ENCODE results near the gene PRELID2. TPM values are rescaled to one million over a fixed set of nuclear protein-coding genes. Genes with fewer than 3 reads are reported as not detected.

PRELID2 gene
- total and polyA plus RNA-seq, 2 donors (not counting 3 experiments of a cell fraction or from before 2014, with no cell fraction given): 3.2 to 16.4 TPM

DNA sequence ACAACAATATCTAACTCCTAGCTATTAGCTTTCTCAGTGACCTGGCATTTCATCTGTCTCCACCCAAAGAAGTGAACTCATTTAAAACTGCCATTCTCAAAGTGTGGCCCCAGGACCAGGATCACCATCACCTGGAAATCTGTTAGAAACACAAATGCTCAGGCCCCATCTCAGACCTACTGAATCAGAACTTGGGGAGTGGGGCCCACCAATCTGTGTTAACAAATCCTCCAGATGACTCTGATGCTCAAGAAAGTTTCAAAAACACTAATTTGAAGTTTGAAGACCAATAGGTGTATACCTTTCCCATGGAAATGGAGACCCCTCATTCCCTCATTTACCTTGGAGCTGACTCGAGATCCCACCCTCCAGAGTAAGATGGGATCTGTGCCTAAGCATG is 72.3 kb downstream of the PRELID2 start:
- H3K4me2 ChIP-seq (ENCODE audit: insufficient read depth, low read length): no peak overlapping the region
- no peaks in the 10 kb centered on the region for H3K9me1 ChIP-seq (replicated peaks; ENCODE audit: control insufficient read depth, extremely low read depth, insufficient read depth, low read length)
- H3K4me1 ChIP-seq (ENCODE audit: control insufficient read depth, extremely low read depth, insufficient read depth, low read length): peaks cover 3% of the 10 kb centered on the region
- no peak for DNase-seq (ENCODE audit: low read depth, low spot score)
- no peak for FAIRE-seq
- no TSS peak for BruUV-seq (replicated peaks)
- no peaks in the 10 kb centered on the region for H3K27me3 ChIP-seq (ENCODE audit: control insufficient read depth in 2 of 2, insufficient read depth in 2 of 2, low read length in 2 of 2)
- ChIA-PET POLR2A (no interaction called here), CTCF (no interaction called here)
- TF ChIP-seq FOS (IDR thresholded peaks at IDR 0.05; ENCODE audit: borderline replicate concordance, insufficient read depth, low read length) (no peak), POLR2A (IDR thresholded peaks at IDR 0.05; ENCODE audit: low read depth, low read length) (no peak), JUN (IDR thresholded peaks at IDR 0.05; ENCODE audit: borderline replicate concordance, insufficient read depth, insufficient read length, low read depth) (no peak), MYC (IDR thresholded peaks at IDR 0.05; ENCODE audit: low read depth, low read length) (no peak), POLR2AphosphoS5 (IDR thresholded peaks at IDR 0.05; ENCODE audit: insufficient read depth, low read depth, low read length) (no peak), GATA2 (IDR thresholded peaks at IDR 0.05; ENCODE audit: insufficient read depth, insufficient read length, low read depth, low read length) (no peak), EZH2 (IDR thresholded peaks at IDR 0.05; ENCODE audit: borderline replicate concordance, low read depth, low read length, severe bottlenecking) (no peak)
- TF ChIP-seq, protein P1, sequence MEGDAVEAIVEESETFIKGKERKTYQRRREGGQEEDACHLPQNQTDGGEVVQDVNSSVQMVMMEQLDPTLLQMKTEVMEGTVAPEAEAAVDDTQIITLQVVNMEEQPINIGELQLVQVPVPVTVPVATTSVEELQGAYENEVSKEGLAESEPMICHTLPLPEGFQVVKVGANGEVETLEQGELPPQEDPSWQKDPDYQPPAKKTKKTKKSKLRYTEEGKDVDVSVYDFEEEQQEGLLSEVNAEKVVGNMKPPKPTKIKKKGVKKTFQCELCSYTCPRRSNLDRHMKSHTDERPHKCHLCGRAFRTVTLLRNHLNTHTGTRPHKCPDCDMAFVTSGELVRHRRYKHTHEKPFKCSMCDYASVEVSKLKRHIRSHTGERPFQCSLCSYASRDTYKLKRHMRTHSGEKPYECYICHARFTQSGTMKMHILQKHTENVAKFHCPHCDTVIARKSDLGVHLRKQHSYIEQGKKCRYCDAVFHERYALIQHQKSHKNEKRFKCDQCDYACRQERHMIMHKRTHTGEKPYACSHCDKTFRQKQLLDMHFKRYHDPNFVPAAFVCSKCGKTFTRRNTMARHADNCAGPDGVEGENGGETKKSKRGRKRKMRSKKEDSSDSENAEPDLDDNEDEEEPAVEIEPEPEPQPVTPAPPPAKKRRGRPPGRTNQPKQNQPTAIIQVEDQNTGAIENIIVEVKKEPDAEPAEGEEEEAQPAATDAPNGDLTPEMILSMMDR (IDR thresholded peaks at IDR 0.05; ENCODE audit: extremely low read depth in 1 of 2, insufficient read depth in 1 of 2, low read depth in 1 of 2, low read length in 2 of 2): no peak
- TF ChIP-seq, protein P2, sequence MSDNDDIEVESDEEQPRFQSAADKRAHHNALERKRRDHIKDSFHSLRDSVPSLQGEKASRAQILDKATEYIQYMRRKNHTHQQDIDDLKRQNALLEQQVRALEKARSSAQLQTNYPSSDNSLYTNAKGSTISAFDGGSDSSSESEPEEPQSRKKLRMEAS (IDR thresholded peaks at IDR 0.05; ENCODE audit: insufficient read depth, insufficient read length): no peak
- H3K27ac ChIP-seq (ENCODE audit: insufficient read depth, low read depth, low read length): no peak overlapping the region
- H2AFZ ChIP-seq (ENCODE audit: low read depth, low read length): no peak overlapping the region
- no peak overlapping the region for H3K9ac ChIP-seq (replicated peaks; ENCODE audit: extremely low read depth, insufficient read depth, low read length)
- no peaks in the 10 kb centered on the region for H3K9me3 ChIP-seq (replicated peaks; ENCODE audit: control insufficient read depth, insufficient read depth, low read length)
- no peaks in the 10 kb centered on the region for H3K36me3 ChIP-seq (ENCODE audit: control insufficient read depth in 2 of 2, extremely low read depth in 1 of 2, insufficient read depth in 2 of 2, low read length in 2 of 2)
- H3K4me3 ChIP-seq (replicated peaks in 1 of 3; ENCODE audit: insufficient read depth in 1 of 3, low read depth in 1 of 3, low read length in 3 of 3): no peak overlapping the region
- dilution Hi-C loops (cut with MboI; ENCODE audit: extremely low pct_ligation_motif_present, low sequenced_read_pairs) (no loop called here), intact Hi-C loops (cut with micrococcal nuclease) (no loop called here)
- H4K20me1 ChIP-seq (replicated peaks; ENCODE audit: control insufficient read depth, extremely low read depth, insufficient read depth, low read length): no peaks in the 10 kb centered on the region
- H3K79me2 ChIP-seq (ENCODE audit: control insufficient read depth, insufficient read depth, low read length): no peaks in the 10 kb centered on the region
